NCI-H2171 treated with DMSO at 0.1 percent for 48 hours (cell line): ENCODE measurements around the gene MFSD8.
"Not testable (repeated sequence)": the region's sequence is repeated elsewhere in the genome, so short reads cannot be mapped to it uniquely, and the experiment has no call there.

Experiments used
- DNase-seq: peaks from one replicate; lab custom pipeline; 2025; lab: John Stamatoyannopoulos, UW

Gene MFSD8

DNA sequence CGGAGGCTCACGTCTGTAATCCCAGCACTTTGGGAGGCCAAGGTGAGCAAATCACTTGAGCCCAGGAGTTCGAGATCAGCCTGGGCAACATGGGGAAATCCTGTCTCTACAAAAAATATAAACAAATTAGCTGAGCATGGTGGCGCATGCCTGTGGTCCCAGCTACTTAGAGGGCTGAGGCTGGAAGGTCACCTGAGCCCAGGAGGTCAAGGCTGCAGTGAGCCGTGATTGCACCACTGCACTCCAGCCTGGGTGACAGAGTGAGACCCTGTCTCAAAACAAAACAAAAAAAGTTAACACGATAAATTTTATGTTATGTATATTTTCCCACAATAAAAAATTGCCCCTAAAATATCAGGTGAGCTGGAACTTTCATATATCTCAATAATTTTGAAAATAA, 33.1 kb downstream of the MFSD8 start:
- not testable (repeated sequence) for DNase-seq

DNA sequence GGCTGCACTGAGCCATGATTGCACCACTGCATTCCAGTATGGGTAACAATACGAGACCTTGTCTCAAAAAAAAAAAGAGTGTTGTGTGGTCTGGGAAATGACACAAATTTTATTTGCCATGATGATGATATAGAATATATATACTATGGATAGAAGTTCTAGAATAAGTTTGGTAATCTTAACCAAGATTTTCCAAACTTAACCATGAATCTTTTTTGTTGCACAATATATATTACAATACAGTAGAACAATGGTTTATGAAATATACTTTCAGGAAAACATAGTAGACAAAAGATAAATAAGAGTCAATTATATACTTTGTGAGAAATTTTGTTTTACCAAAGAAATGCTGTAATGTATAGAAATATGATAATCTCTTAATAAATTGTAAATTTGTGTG, 34.8 kb downstream of the MFSD8 start:
- no peak for DNase-seq

- DNase-seq, result not testable (repeated sequence)
Measured at GRCh38 chr4:127925720-127926119, 39.3 kb downstream of the MFSD8 start.

- no peak for DNase-seq
Measured at GRCh38 chr4:127922226-127922625, 42.7 kb downstream of the MFSD8 start.

GRCh38 chr4:127920521-127920920, 44.5 kb downstream of the MFSD8 start:
- DNase-seq, result no peak

GRCh38 chr4:127917151-127917550, 47.8 kb downstream of the MFSD8 start:
- DNase-seq, result no peak

DNA sequence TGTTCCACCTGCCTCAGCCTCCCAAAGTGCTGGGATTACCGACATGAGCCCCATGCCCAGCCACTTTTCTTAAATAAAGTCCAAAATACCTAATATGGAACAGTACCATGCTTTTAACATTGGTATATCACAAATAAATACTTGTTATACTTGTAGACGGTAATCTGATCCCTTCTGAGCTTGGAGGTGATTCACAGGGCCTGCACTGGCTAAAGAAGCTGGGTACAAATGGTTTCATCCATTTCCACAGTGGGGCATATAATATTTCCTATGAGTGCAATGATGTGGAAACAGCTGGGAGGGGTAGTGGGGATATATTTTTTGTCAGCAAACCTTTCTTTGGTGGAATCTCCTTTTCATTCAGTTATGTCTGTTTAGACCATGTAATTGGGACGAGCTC, 48.5 kb downstream of the MFSD8 start:
- no peak for DNase-seq

DNA sequence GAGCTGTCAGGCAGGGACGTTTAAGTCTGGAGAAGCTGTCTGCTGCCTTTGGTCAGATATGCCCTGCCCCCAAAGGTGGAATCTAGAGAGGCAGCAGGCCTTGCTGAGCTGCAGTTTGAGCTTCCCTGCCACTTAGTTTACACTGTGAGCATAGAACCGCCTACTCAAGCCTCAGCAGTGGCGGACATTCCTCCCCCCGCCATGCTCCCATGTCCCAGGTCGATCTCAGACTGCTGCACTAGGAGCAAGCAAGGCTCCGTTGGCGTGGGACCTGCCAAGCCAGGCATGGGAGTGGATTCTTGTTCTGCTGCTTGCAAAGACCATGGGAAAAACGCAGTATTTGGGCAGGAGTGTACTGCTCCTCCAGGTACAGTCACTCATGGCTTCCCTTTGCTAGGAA, 59.9 kb downstream of the MFSD8 start:
- no peak for DNase-seq

DNA sequence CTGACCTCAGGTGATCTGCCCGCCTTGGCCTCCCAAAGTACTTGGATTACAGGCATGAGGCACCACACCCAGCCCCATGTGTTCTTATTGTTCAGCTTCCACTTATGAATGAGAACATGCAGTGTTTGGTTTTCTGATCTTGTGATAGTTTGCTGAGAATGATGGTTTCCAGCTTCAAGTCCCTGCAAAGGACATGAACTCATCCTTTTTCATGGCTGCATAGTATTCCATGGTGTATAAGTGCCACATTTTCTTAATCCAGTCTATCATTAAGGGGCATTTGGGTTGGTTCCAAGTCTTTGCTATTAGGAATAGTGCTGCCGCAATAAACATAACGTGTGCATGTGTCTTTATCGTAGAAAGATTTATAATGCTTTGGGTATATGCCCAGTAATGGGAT, 65.3 kb downstream of the MFSD8 start:
- DNase-seq, result not testable (repeated sequence)

DNA sequence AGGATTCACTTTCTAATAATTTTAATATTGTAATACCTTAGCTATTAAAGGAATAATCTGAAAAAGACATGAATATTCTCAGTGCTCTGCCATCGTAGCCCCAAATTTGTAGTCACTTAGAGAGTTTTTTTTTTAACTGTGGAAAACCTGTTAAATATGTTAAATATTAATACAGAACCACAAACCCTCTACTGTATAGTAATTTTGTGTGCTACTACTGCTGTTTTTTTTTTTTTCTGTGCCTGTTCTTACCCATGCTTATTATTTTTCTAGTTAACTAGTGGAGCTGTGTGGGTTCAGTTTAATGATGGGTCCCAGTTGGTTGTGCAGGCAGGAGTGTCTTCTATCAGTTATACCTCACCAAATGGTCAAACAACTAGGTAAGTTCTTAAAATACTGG, 68.4 kb downstream of the MFSD8 start:
- DNase-seq, result no peak

- DNase-seq, result no peak
Measured at GRCh38 chr4:127896069-127896468, 68.9 kb downstream of the MFSD8 start.

GRCh38 chr4:127889903-127890302, 75.1 kb downstream of the MFSD8 start:
- peak; percentile 7 for DNase-seq

- peak; percentile 81 for DNase-seq
Measured at GRCh38 chr4:127888559-127888958, 76.4 kb downstream of the MFSD8 start.

GRCh38 chr4:127881563-127881864, 83.5 kb downstream of the MFSD8 start:
- DNase-seq, result no peak

DNA sequence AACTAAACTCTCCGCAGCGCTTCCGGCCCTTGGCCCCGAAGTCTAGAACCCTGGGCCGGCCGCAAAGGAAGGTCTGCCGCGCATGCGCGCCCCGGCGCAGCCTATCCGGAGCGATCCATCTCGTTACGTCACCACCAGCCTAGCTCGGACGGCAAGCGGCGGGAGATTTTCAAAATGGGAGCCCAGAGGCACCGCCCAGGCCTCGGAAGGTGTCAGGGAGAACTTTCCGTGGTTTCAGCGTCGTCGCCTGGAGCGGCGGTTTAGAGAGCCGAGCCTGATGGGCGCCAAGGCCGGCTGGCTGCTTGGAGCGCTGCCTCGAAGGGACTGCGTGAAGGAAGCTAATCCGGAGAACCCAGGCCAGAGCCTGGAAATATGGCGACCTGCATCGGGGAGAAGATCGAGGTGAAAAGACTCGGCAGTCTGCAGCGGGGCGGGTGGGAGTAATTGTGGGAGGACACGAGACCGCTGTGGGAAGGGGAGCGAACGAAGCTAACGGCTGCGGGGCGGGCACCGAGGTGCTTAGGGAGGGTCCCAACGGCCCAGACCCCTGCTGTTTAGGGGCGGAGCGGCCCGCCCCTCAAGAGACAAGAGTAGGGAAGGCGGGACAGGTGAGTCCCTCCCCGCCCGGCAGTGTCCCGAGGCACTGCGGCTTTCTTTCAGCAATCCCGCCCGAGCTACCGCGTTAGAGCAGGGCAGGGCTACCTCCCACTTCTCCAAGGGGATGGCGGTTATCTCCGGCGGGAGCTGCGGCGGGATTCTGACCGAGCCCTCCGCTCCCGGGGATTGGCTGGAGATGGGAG, 84.0 kb downstream of the MFSD8 start, which contains the start of gene PLK4:
Gene PLK4, plus strand, starts transcription at position 131 of the 800 bp plus-strand sequence. Its CDS starts 242 bp downstream, at position 373.
- peak; percentile 88 for DNase-seq

GRCh38 chr4:127875791-127876190, 89.2 kb downstream of the MFSD8 start:
- DNase-seq, result no peak

- DNase-seq, result no peak
Measured at GRCh38 chr4:127870688-127871087, 94.3 kb downstream of the MFSD8 start.

DNA sequence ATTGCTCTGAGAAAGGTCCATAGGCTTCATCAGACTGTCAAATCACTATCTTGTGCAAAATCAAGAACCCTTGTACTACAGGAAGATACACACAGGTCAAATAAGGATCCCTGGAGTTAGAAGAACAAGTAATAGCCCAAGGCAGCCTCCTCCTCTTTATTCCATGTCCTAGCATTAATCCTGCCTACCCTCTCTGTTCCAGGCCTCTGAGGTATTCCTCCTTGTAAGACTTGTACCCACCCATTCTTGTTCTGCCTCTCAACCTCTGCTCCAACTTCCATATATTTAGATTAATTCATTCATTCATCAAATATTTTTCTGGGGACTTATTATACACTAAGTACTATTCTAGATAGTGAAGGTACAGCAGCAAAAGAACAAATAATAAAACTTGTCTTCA, 94.7 kb downstream of the MFSD8 start:
- DNase-seq, result no peak

DNA sequence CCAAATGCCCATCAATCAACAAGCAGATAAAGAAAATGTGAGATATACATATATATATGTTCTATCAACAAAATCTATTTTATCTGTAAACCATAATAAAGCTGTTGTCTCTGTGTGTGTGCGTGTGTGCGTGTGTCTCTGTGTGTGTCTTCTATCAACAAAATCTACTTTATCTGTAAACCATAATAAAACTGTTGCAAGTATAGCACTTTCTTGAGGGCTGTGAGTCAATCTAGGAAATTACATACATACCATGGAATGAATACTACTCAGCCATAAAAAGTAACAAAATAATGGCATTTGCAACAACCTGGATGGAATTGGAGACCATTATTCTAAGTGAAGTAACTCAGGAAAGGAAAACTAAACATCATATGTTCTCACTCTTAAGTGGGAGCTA, 96.8 kb downstream of the MFSD8 start:
- DNase-seq, result no peak
